Measurements from ENCODE around the gene CABCOCO1.

DNA sequence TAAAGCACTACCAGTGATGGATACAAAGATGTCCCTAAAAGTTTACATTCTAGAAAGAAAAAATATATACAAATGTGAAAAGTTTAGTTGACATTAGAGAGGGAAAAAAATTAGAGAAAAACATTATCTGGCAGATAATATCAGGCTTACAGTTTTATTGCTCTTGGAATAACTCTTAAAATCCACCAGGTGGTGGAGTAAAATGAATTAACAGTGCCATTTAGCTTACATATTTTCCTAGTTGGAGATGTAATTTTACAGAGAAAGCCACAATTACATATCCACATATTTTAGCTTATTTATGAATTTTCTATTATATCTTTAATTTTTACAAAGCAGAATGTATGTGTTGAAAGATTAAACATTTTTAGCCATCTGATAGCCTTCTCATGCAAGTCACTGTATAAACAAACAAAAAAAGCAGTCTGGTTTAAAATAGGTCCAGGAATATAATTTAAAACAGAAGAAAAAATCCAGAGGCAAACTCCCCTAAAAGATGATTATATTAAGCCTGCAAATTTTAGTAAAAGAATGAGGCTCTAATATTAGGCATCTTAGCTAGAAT, 6.5 kb downstream of the CABCOCO1 start:
- no peak for TF ChIP-seq BCL11A (IDR thresholded peaks at IDR 0.05; ENCODE audit: low read depth, low read length)
- no peak for TF ChIP-seq POLR2AphosphoS5 (IDR thresholded peaks at IDR 0.05; ENCODE audit: low read length)
- no peak for TF ChIP-seq SIN3A (IDR thresholded peaks at IDR 0.05; ENCODE audit: low read depth, low read length)
- TF ChIP-seq, protein P1, sequence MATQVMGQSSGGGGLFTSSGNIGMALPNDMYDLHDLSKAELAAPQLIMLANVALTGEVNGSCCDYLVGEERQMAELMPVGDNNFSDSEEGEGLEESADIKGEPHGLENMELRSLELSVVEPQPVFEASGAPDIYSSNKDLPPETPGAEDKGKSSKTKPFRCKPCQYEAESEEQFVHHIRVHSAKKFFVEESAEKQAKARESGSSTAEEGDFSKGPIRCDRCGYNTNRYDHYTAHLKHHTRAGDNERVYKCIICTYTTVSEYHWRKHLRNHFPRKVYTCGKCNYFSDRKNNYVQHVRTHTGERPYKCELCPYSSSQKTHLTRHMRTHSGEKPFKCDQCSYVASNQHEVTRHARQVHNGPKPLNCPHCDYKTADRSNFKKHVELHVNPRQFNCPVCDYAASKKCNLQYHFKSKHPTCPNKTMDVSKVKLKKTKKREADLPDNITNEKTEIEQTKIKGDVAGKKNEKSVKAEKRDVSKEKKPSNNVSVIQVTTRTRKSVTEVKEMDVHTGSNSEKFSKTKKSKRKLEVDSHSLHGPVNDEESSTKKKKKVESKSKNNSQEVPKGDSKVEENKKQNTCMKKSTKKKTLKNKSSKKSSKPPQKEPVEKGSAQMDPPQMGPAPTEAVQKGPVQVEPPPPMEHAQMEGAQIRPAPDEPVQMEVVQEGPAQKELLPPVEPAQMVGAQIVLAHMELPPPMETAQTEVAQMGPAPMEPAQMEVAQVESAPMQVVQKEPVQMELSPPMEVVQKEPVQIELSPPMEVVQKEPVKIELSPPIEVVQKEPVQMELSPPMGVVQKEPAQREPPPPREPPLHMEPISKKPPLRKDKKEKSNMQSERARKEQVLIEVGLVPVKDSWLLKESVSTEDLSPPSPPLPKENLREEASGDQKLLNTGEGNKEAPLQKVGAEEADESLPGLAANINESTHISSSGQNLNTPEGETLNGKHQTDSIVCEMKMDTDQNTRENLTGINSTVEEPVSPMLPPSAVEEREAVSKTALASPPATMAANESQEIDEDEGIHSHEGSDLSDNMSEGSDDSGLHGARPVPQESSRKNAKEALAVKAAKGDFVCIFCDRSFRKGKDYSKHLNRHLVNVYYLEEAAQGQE (IDR thresholded peaks at IDR 0.05; ENCODE audit: low read depth, low read length): no peak
- TF ChIP-seq, protein P2, sequence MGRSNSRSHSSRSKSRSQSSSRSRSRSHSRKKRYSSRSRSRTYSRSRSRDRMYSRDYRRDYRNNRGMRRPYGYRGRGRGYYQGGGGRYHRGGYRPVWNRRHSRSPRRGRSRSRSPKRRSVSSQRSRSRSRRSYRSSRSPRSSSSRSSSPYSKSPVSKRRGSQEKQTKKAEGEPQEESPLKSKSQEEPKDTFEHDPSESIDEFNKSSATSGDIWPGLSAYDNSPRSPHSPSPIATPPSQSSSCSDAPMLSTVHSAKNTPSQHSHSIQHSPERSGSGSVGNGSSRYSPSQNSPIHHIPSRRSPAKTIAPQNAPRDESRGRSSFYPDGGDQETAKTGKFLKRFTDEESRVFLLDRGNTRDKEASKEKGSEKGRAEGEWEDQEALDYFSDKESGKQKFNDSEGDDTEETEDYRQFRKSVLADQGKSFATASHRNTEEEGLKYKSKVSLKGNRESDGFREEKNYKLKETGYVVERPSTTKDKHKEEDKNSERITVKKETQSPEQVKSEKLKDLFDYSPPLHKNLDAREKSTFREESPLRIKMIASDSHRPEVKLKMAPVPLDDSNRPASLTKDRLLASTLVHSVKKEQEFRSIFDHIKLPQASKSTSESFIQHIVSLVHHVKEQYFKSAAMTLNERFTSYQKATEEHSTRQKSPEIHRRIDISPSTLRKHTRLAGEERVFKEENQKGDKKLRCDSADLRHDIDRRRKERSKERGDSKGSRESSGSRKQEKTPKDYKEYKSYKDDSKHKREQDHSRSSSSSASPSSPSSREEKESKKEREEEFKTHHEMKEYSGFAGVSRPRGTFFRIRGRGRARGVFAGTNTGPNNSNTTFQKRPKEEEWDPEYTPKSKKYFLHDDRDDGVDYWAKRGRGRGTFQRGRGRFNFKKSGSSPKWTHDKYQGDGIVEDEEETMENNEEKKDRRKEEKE (IDR thresholded peaks at IDR 0.05): no peak
- TF ChIP-seq, protein P3, sequence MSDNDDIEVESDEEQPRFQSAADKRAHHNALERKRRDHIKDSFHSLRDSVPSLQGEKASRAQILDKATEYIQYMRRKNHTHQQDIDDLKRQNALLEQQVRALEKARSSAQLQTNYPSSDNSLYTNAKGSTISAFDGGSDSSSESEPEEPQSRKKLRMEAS (IDR thresholded peaks at IDR 0.05; ENCODE audit: low read depth, low read length): no peak
